MG63 (cell line): ENCODE data around the gene OSBPL3. TPM values are rescaled to one million over a fixed set of nuclear protein-coding genes. Genes with fewer than 3 reads are reported as not detected.
A peak's percentile ranks its signal among the peaks of the same experiment; 100 is the strongest.
"Not testable (repeated sequence)": the region's sequence is repeated elsewhere in the genome, so short reads cannot be mapped to it uniquely, and the experiment has no call there.

Experiments used
- DNase-seq: peaks from one replicate; pipeline ENCODE4 v3.0.0-alpha.2; 2020
- H3K27me3 ChIP-seq: fragments of 250-450 bp; sonication (Bioruptor Pico); 2 replicates; pipeline ENCODE4 v1.5.1; 2020; ENCODE audit warnings: mild to moderate bottlenecking, moderate library complexity
- H3K36me3 ChIP-seq: fragments of 250-450 bp; sonication (Bioruptor Pico); 2 replicates; pipeline ENCODE4 v1.5.1; 2020; ENCODE audit warnings: mild to moderate bottlenecking, moderate library complexity
- H3K4me3 ChIP-seq: fragments of 250-450 bp; sonication (Bioruptor Pico); 2 replicates; pipeline ENCODE4 v1.5.1; 2020; ENCODE audit warnings: mild to moderate bottlenecking, moderate library complexity
- H3K9me3 ChIP-seq: fragments of 250-450 bp; sonication (Bioruptor Pico); 2 replicates; pipeline ENCODE4 v1.5.1; 2020; ENCODE audit warnings: mild to moderate bottlenecking, moderate library complexity
- total RNA-seq: library from RNA; depleted of rRNA; stranded (reverse); fragments of >200 nt; shearing (Covaris generic); gene quantifications from 2 replicates; pipeline ENCODE4 v1.2.3, GENCODE V29; 2014; ENCODE audit warnings: low replicate concordance

OSBPL3 gene
- total RNA-seq, 1 experiment from 2014 or later, result 5.6 TPM

DNA sequence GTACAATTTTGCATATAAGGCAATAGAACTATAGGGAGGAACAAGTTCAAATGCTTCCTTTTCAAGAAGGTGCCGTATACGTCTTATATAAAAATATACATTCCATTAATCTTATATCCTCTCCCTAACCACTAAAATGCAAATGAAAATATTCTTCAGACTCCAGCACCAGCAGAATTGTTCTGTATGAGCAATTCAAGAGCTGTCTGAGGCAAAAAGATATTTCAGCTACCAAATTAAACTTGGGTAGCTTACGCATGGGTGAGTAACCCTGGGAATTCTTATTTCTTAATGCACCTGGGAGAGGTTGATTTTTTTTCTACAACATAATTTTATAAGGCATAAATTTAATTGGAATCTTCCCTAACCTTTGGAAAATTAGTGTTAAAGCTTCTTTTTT, 180.5 kb downstream of the OSBPL3 start:
- H3K4me3 ChIP-seq, result no peak overlapping the region
- no peaks in the 10 kb centered on the region for H3K27me3 ChIP-seq
- no peaks in the 10 kb centered on the region for H3K9me3 ChIP-seq
- no peak for DNase-seq
- H3K36me3 ChIP-seq, result peaks cover 16% of the 10 kb centered on the region

DNA sequence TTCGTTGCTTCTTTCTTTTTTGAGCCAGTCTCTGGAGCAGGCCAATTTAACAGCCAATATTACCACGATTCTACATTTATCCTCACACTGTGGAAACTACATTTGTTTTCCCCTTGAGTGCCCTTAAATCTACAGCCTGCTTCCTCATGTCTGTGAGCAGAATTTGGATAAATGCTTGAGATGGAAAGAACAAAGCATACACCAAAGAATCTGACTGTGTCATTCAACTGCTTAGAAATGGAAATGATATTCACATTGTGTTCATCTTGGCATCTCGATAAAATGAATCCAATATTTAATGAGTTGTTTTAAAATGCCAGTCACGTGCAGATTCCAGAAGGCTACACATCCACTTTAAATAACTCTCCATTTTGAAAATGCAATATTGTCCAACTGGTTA, 181.7 kb downstream of the OSBPL3 start:
- DNase-seq, result no peak
- Histone ChIP-seq H3K36me3 (peaks cover 16% of the 10 kb centered on the region), H3K9me3 (no peaks in the 10 kb centered on the region), H3K27me3 (no peaks in the 10 kb centered on the region), H3K4me3 (no peak overlapping the region)

DNA sequence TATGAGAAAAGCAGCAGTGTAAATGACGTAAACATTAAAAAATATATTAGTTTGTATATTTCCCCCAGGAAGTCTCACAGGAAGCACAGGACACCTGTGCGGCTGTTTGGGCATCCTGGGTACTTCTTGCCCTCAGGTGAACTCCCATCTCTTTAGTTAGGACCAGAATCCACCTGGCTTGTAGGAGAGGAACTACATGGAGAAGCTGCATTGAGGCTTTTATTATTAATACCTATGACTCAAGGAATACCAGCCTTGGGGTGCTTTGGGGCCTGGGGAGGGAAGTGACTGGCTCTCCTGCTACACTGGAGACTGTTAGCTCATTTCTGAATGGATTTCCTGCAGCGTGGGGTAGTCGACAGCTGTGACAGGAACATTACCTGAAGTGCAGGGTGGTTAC, 182.7 kb downstream of the OSBPL3 start:
- Histone ChIP-seq H3K27me3 (no peaks in the 10 kb centered on the region), H3K36me3 (peaks cover 10% of the 10 kb centered on the region), H3K4me3 (no peak overlapping the region), H3K9me3 (no peaks in the 10 kb centered on the region)
- DNase-seq, result no peak

DNA sequence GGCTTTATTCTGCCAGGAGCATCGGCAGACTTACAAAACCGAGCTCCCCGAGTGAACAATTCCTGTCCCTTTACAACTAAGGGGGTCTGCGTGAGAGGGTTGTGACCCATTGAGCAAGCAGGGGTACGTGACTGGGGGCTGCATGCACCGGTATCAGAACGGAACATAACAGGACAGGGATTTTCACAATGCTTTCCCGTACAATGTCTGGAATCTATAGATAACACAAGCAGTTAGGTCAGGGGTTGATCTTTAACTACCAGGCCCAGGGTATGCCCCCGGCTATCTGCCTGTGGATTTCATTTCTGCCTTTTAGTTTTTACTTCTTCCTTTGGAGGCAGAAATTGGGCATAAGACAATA, 184.6 kb downstream of the OSBPL3 start:
- DNase-seq, result no peak
- H3K4me3 ChIP-seq, result no peak overlapping the region
- no peaks in the 10 kb centered on the region for H3K9me3 ChIP-seq
- H3K27me3 ChIP-seq, result no peaks in the 10 kb centered on the region
- H3K36me3 ChIP-seq, result no peaks in the 10 kb centered on the region; the same call in 1 of the 2 replicates

DNA sequence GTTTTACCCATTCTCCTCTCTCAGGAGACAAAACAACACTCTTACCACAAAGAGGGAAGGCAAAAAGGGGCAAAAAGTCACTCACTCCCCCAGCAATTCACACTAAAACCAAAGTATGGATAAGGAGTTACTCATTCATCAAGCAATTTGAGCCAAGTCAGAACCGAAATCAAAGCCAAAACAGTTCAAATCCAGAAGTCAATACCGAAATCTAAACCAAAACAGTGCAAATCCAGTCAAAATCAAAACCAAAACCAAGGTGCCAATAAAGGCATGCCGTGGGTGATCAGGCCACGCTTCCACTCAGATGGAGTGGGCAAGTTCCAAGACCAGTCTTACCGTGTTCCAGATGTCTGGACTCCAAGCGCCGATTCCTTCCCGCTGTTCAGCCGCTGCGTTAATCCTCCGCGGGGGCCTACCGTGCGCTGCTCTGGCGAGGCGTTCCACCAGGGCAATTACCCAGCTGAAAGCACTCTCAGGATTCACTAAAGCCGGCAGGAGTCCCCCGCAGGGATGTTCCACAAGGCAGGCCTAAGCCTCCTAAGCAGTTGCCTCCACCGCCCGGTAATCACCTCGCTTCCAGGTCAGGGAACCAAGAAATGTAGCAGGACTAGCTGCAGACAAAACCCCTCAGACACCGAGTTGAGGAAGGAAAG, 185.1 kb downstream of the OSBPL3 start:
- H3K4me3 ChIP-seq, result peak overlapping the region; percentile 12; the same call in 1 of the 2 replicates
- not testable (repeated sequence) for H3K9me3 ChIP-seq, H3K27me3 ChIP-seq, H3K36me3 ChIP-seq
- peak; percentile 45 for DNase-seq

DNA sequence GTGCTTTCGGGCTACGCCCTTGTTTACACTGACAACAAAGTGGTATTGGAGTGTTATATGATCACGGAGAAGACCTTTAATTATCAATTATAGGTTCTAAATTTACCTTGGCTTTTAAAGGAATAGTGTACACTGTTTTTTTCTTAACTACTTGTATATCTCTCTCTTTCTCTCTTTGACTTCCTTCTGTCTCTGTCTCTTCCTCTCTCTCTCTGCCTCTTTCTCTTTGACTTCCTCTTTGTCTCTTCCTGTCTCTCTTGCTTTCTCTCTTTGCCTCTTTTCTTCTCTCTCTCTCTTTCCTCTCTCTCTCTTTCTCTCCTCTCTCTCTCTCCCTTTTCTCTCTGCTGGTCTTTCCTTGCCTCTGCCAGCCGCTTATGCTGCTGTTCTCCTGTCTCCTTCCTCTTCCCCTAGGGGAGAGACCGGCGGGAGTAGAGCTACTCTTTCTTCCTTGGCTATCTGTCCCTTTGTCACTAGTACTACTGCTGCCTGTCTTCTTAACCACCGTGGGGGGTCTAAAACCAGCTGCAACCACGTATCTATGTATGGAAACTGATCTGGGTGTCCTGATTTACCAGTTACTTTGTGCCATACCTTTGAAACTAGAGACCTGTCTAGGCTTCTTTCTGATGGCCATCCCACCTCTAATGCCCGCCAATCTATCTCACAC, 185.9 kb downstream of the OSBPL3 start:
- Histone ChIP-seq H3K4me3 (no peak overlapping the region), H3K9me3 (no peaks in the 10 kb centered on the region), H3K27me3 (no peaks in the 10 kb centered on the region), H3K36me3 (no peaks in the 10 kb centered on the region)
- DNase-seq, result no peak

DNA sequence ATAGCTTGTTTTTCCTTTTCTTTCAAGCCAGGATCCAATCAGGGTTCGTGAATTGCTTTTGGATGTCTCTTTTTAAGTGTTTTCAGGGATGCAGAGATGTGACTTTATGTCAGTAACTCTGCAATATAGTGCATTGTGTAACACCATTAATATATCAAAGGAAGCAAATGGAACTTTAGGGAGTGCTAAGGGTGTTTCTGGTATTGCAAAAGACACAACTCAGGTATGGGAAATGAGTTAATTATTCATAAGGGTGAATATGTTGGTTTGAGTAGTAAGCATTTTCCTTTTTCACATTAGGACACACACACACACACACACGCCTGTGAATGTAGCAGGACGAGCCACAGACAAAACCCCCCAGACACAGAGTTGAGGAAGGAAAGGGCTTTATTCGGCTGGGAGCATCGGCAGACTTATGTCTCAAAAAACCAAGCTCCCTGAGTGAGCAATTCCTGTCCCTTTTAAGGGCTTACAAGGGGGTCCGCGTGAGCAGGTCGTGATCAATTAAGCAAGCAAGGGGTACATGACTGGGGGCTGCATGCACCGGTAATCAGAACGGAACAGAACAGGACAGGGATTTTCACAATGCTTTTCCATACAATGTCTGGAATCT, 190.9 kb downstream of the OSBPL3 start:
- Histone ChIP-seq H3K9me3 (no peaks in the 10 kb centered on the region), H3K36me3 (no peaks in the 10 kb centered on the region), H3K27me3 (no peaks in the 10 kb centered on the region), H3K4me3 (no peak overlapping the region)
- no peak for DNase-seq

DNA sequence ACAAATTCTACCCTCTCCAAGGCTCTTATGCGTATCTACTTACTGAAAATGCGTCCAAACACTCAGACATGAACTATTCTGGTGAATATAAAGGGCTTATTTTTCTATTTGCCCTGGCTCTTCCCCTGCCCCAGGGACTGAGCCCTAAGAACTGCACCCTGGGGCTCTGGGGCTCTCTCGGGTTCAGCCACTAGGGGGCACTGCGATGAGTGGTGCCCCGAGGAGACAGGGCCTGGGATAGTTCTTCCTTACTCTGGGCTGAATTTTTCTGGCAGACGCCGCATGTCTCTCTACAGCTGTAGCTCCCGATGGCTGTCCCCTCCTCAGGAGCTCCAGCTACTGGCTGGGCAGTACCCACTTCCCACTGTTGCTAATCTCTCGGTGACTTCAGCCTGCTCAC, 191.9 kb downstream of the OSBPL3 start:
- no peaks in the 10 kb centered on the region for H3K36me3 ChIP-seq

DNA sequence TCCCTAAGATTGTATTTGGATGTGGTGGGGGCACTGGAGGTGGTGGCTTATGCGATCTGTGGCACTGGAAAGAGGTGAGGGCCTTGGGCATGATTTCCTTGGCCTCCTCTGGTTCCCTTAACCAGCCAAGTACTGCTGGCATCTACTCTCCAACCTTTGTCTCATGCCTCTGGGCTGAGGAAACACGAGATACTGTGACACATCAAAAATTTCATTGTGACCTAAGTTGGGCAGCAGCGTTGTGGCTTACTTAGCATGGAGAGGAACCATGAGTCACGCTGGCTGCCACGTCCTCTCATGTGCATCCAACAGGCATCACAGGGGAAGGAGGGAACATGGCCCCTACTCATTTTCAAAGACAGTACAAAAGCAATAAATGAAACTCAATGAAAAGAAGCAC, 193.0 kb downstream of the OSBPL3 start:
- no peak overlapping the region for H3K4me3 ChIP-seq
- H3K9me3 ChIP-seq, result no peaks in the 10 kb centered on the region
- DNase-seq, result peak; percentile 93
- H3K36me3 ChIP-seq, result no peaks in the 10 kb centered on the region
- H3K27me3 ChIP-seq, result no peaks in the 10 kb centered on the region

More for the DNA sequence above, 191.9 kb downstream of the OSBPL3 start:
- no peak for DNase-seq
- Histone ChIP-seq H3K4me3 (no peak overlapping the region), H3K9me3 (no peaks in the 10 kb centered on the region), H3K27me3 (no peaks in the 10 kb centered on the region)

DNA sequence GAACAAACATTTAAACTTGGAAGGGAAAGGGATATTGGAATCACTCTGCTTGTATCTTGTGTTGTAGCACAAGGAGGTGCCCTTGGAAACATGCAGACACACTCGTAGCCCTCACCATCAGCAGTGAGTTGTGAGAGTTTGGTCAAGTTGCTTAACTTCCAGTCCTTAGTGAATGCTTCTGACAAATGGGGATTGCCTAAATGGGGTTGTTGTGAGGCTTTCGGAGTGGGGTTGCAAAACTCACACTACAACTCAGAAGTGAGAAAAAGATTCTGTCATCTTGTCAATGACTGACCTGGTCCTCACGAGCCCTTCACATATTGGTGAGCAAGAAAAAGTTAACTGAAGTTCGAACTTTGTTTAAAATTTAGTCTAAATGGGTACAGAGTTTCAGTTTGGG, 193.7 kb downstream of the OSBPL3 start:
- no peaks in the 10 kb centered on the region for H3K27me3 ChIP-seq
- no peaks in the 10 kb centered on the region for H3K36me3 ChIP-seq
- DNase-seq, result no peak
- no peak overlapping the region for H3K4me3 ChIP-seq
- H3K9me3 ChIP-seq, result no peaks in the 10 kb centered on the region

DNA sequence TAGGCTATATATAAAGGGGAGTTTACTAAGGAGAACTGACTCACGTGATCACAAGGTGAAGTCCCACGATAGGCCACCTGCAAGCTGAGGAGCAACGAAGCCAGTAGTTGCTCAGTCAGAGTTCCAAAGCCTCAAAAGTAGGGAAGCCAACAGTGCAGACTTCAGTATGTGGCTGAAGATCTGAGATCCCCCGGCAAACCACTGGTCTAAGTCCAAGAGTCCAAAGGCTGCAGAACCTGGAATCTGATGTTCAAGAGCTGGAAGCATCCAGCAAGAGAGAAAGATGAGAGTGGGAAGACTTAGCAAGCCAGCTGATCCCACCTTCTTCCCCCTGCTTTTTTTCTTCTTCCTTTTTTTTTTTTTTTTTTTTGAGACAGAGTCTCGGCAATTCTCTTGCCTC, 195.7 kb downstream of the OSBPL3 start:
- H3K36me3 ChIP-seq, result no peaks in the 10 kb centered on the region
- no peak for DNase-seq
- H3K9me3 ChIP-seq, result no peaks in the 10 kb centered on the region
- H3K27me3 ChIP-seq, result no peaks in the 10 kb centered on the region
- H3K4me3 ChIP-seq, result no peak overlapping the region

DNA sequence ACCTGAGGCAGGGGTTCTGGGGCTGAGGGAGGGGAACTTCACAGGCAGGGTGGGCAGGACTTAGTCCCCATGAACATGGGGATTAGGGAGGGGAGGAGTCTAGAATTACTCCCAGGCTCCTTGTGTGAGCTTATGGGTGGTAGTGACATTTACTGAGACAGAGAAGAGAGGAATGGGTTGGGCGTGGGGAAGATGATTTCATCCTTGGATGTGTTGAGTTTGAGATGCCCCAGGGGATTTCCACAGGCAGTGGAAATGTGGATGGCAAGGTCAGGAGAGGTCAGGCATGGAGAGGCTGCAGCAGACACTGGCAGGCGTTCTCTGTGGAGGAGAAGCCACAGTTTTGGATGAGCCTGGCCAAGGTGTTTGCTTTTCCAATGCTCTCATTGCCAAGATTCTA, 196.3 kb downstream of the OSBPL3 start:
- no peak for DNase-seq
- Histone ChIP-seq H3K9me3 (no peaks in the 10 kb centered on the region), H3K36me3 (no peaks in the 10 kb centered on the region), H3K27me3 (no peaks in the 10 kb centered on the region), H3K4me3 (no peak overlapping the region)

DNA sequence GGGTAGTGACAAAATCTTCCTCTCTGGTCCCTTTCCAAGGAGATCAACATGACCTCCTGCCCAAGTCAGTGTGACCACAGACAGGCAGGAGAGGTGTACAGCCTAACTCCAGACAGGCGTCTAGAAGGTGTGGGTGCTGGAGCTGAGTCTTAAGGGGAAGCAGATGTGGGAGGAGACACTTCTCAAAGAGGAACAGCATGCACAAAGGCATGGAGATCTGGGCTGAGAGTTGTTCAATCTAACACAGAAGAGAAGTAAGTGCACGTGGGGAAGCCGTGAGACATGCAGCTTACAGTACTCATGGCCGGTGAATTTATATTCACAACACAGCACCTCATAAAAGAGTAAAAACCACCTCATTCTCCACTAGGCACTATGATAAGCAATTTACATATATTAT, 198.9 kb downstream of the OSBPL3 start:
- Histone ChIP-seq H3K9me3 (no peaks in the 10 kb centered on the region), H3K36me3 (no peaks in the 10 kb centered on the region), H3K27me3 (no peaks in the 10 kb centered on the region), H3K4me3 (no peak overlapping the region)
- no peak for DNase-seq

DNA sequence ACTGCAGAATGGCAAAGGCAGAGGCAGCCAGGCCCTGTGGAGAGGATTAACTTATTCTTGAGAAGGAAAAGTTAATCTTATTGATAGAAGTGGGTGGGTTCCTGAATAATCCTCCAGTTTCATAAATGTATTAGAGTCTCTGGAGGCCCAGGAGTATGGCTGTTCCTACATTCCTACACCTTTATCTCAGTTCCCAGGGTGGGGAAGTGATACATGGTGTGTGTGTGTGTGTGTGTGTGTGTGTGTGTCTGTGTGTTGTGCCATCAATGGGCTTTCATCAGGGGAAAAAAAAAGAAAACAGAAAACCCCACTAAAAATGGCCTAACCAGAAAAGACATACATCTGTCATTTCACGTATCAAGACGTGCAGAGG, 200.7 kb downstream of the OSBPL3 start:
- Histone ChIP-seq H3K36me3 (no peaks in the 10 kb centered on the region), H3K27me3 (no peaks in the 10 kb centered on the region), H3K9me3 (no peaks in the 10 kb centered on the region), H3K4me3 (no peak overlapping the region)
- no peak for DNase-seq

DNA sequence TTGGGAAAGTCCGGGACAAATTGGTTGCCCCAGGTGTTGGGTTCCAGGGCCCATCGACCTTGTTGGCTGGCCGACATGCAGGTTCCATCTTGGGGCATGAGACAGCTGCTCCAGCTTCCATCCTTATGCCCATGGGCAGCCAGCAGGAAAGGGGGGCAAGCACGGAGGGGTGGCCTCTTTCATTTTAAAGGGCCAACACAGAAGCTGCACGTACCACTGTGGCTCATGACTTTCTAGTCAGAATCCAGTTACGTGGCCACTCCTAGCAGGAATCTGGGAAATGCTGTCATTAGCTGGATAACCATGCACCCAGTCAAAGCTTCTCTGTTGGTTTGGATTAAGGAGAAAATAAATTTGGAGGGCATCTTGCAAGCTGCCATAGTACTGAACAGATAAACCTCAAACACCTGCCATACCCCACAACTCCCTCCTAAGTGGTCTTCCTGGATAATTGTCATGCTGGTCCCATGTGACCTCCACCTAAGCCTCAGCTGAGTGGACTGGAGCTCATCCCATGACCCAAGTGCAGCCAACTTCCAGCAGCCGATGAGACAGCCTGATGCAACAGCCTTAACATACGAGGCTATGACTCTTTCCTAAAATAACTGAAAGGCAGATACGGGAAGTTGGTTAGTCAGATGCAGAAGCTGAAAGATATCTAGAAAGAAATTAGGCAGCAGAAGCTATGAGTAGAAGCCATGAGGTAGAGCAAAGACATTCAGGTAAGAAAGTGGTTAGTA, 201.3 kb downstream of the OSBPL3 start:
- H3K27me3 ChIP-seq, result no peaks in the 10 kb centered on the region
- H3K9me3 ChIP-seq, result no peaks in the 10 kb centered on the region
- no peaks in the 10 kb centered on the region for H3K36me3 ChIP-seq
- no peak overlapping the region for H3K4me3 ChIP-seq
- peak; percentile 79 for DNase-seq

DNA sequence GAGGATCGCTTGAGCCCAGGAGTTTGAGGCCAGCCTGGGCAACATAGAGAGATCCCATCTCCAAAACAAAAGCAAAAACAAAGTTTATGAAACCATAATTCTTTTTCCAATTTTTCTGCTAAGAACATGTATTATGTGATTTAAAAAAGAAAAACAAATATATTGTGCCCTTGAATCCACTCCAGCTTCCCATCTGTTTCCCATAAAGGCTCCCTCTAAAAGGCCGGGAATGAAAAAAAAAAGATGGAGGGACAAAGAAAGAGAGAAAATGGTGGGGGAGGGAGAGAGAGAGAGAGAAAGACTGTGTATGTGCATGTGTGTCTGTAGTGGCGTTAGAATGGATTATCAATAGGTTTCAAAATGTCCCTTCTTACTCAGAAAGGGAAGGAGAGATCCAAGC, 202.2 kb downstream of the OSBPL3 start:
- Histone ChIP-seq H3K27me3 (no peaks in the 10 kb centered on the region), H3K4me3 (no peak overlapping the region), H3K36me3 (no peaks in the 10 kb centered on the region), H3K9me3 (no peaks in the 10 kb centered on the region)
- no peak for DNase-seq

DNA sequence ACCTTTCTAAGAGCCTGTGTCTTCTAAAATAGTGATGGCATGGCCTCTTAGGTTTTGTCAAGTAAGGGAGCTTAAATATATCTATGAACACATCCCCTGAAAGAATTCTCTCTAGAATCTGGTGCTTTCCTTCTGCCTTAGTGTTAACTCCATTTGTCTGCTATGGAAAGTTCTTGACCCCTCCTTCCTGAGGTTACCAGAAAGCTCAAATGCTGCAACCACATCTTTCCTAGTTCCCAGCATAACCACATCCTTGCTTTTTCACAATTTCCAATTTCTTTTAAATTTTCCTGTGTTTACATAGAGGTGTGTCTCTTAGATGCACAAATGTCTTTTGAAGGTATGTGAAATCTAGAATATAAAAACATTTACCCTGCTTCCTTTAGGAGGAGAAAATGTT, 206.3 kb downstream of the OSBPL3 start:
- H3K4me3 ChIP-seq, result no peak overlapping the region
- no peak for DNase-seq
- no peaks in the 10 kb centered on the region for H3K9me3 ChIP-seq
- H3K36me3 ChIP-seq, result no peaks in the 10 kb centered on the region
- H3K27me3 ChIP-seq, result no peaks in the 10 kb centered on the region
